Left lung (tissue), 10 donors: ENCODE measurements around the gene PDE3A. TPM values are rescaled to one million over a fixed set of nuclear protein-coding genes. Genes with fewer than 3 reads are reported as not detected.

ENCODE experiments used
- ATAC-seq: fragments of 200-7000 bp; cut with Tn5 transposase; one replicate; pipeline ENCODE4 v1.9.1; 2020; ENCODE audit warnings: moderate library complexity
- DNase-seq, 4 donors: peaks; one replicate each; pipeline ENCODE4 v3.0.0-alpha.2; 2013 to 2020
- H3K27ac ChIP-seq, 2 donors: fragments of 200-600 bp; sonication (generic) in 1 of 2; one replicate each; pipeline versions ENCODE4 v1.5.0 to v1.8.0; 2020 to 2021
- H3K27me3 ChIP-seq, 2 donors: fragments of 200-600 bp; sonication (generic) in 1 of 2; one replicate each; pipeline versions ENCODE4 v1.5.0 to v1.8.0; 2020 to 2021
- H3K36me3 ChIP-seq, 2 donors: fragments of 200-600 bp; sonication (generic) in 1 of 2; one replicate each; pipeline versions ENCODE4 v1.5.0 to v1.8.0; 2020 to 2021
- H3K4me1 ChIP-seq, 2 donors: fragments of 200-600 bp; one replicate each; pipeline ENCODE4 v1.8.0; 2021
- H3K4me3 ChIP-seq, 2 donors: fragments of 200-600 bp; sonication (generic) in 1 of 2; one replicate each; pipeline versions ENCODE4 v1.5.0 to v1.8.0; 2020 to 2021; ENCODE audit warnings: mild to moderate bottlenecking in 1 of 2
- H3K9me3 ChIP-seq, 2 donors: fragments of 200-600 bp; sonication (generic) in 1 of 2; one replicate each; pipeline versions ENCODE4 v1.5.0 to v1.8.0; 2020 to 2021
- CTCF ChIP-seq, 2 donors: fragments of 200-600 bp; sonication (generic) in 1 of 2; IDR thresholded peaks; one replicate each; pipeline versions ENCODE4 v1.5.0 to v1.8.0; 2021; ENCODE audit warnings: antibody characterized with exemption in 2 of 2
- intact Hi-C, 2 donors: fragments of 100-400 bp; cut with DNase I; formaldehyde crosslinking; loops; one replicate each; pipeline versions ENCODE4 v1.11.2 to v1.14.2; 2022
- polyA plus RNA-seq, 6 donors: library from polyadenylated mRNA; unstranded; fragments of 120-200 nt; gene quantifications; one replicate each; pipeline ENCODE4 v1.2.1, GENCODE V29; 2013; ENCODE audit not compliant: insufficient read length in 6 of 6
- total RNA-seq, 2 donors: library from RNA; stranded (reverse); fragmentation: NEBNext Ultra II Directional; extraction: Animal tissue kit (Norgen Biotek cat#: 25700); gene quantifications; one replicate each; pipeline ENCODE4 v1.2.1, GENCODE V29; 2021
- donor health status: DM: no; HTN: yes; CAD: no.
- donor health status: DM: no; HTN: no; CAD: no.

Gene PDE3A
- total and polyA plus RNA-seq, 8 donors = 5.1 to 9.3 (median 7.8) TPM

- intact Hi-C loops = no loop called here
- no peak for TF ChIP-seq CTCF (IDR thresholded peaks at IDR 0.05)
- H3K4me1 ChIP-seq = no peaks in the 10 kb centered on the region
- H3K4me3 ChIP-seq = no peak overlapping the region
- H3K36me3 ChIP-seq = no peaks in the 10 kb centered on the region
- no peak overlapping the region for H3K27ac ChIP-seq
- H3K27me3 ChIP-seq = no peaks in the 10 kb centered on the region
- ATAC-seq (no peak), DNase-seq (no peak)
- no peaks in the 10 kb centered on the region for H3K9me3 ChIP-seq
These were observed 155.8 kb downstream of the PDE3A start for GRCh38 chr12:20524113-20524512.

GRCh38 chr12:20525064-20525610 lies 156.8 kb downstream of the PDE3A start:
- Histone ChIP-seq H3K9me3 (no peaks in the 10 kb centered on the region), H3K4me3 (no peak overlapping the region), H3K27ac (no peak overlapping the region), H3K27me3 (no peaks in the 10 kb centered on the region), H3K4me1 (no peaks in the 10 kb centered on the region), H3K36me3 (no peaks in the 10 kb centered on the region)
- ATAC-seq = no peak
- intact Hi-C loops = no loop called here
- no peak for TF ChIP-seq CTCF (IDR thresholded peaks at IDR 0.05)
- DNase-seq = no peak

- ATAC-seq (no peak), DNase-seq (no peak)
- H3K4me3 ChIP-seq = no peak overlapping the region
- no peak for TF ChIP-seq CTCF (IDR thresholded peaks at IDR 0.05)
- no peaks in the 10 kb centered on the region for H3K27me3 ChIP-seq
- no peak overlapping the region for H3K27ac ChIP-seq
- no peaks in the 10 kb centered on the region for H3K9me3 ChIP-seq
- intact Hi-C loops = no loop called here
- H3K36me3 ChIP-seq = no peaks in the 10 kb centered on the region
- H3K4me1 ChIP-seq = no peaks in the 10 kb centered on the region
These were observed 159.3 kb downstream of the PDE3A start for GRCh38 chr12:20527417-20528163.

GRCh38 chr12:20528208-20528607 lies 159.9 kb downstream of the PDE3A start:
- ATAC-seq (no peak), DNase-seq (no peak)
- H3K9me3 ChIP-seq = no peaks in the 10 kb centered on the region
- H3K4me3 ChIP-seq = no peak overlapping the region
- H3K4me1 ChIP-seq = no peaks in the 10 kb centered on the region
- no peak overlapping the region for H3K27ac ChIP-seq
- TF ChIP-seq CTCF (IDR thresholded peaks at IDR 0.05) = no peak
- H3K27me3 ChIP-seq = no peaks in the 10 kb centered on the region
- intact Hi-C loops = no loop called here
- no peaks in the 10 kb centered on the region for H3K36me3 ChIP-seq

GRCh38 chr12:20546267-20546666 lies 177.9 kb downstream of the PDE3A start:
- Histone ChIP-seq H3K9me3 (no peaks in the 10 kb centered on the region), H3K27me3 (no peaks in the 10 kb centered on the region), H3K4me3 (no peak overlapping the region), H3K36me3 (no peaks in the 10 kb centered on the region), H3K27ac (no peak overlapping the region), H3K4me1 (no peaks in the 10 kb centered on the region)
- no peak for TF ChIP-seq CTCF (IDR thresholded peaks at IDR 0.05)
- intact Hi-C loops = no loop called here
- no peak for DNase-seq
- ATAC-seq = no peak
